HepG2 (cell line): ENCODE results near the gene MRPS14. TPM values are rescaled to one million over a fixed set of nuclear protein-coding genes. Genes with fewer than 3 reads are reported as not detected.

ENCODE experiments used
- ATAC-seq: fragments of 200-7000 bp; cut with Tn5 transposase; 3 replicates; pipeline ENCODE4 v1.9.1; 2020; ENCODE audit warnings: mild to moderate bottlenecking, moderate library complexity
- BruUV-seq: library from RNA; stranded (reverse); fragments of 400-500 nt; replicated peaks from 2 replicates; lab custom pipeline; 2021; lab: Mats Ljungman, UMichigan
- CTCF ChIA-PET: fragments of 300-600 bp; formaldehyde crosslinking; extraction: SDS; loops from one replicate; lab custom pipeline; 2021; ENCODE audit warnings: low total read pairs, inconsistent platforms, low intra/inter-chr PET ratio; lab: Yijun Ruan, JAX
- POLR2A ChIA-PET: fragments of 350-600 bp; sonication (Branson Sonifier 250); formaldehyde crosslinking; loops from one replicate; lab custom pipeline; 2020; ENCODE audit warnings: antibody characterized with exemption, inconsistent platforms; lab: Yijun Ruan, JAX
- DNase-seq: peaks from one replicate; pipeline ENCODE4 v3.0.0-alpha.2; 2015; ENCODE audit warnings: low spot score
- FAIRE-seq: peaks from 3 replicates; lab custom pipeline; 2011; peaks lifted over from hg19 to GRCh38; lab: Jason Lieb, UNC
- H2AFZ ChIP-seq: one replicate; pipeline ENCODE4 v1.6.1; 2011; ENCODE audit warnings: low read length, inconsistent platforms
- H3K27ac ChIP-seq: fragments of 300-600 bp; 3 replicates; pipeline ENCODE4 v1.8.0; 2011; ENCODE audit warnings: mixed run types, mild to moderate bottlenecking, mixed read lengths, low read length, inconsistent platforms; ENCODE audit not compliant: insufficient read depth; ENCODE audit errors: extremely low read length
- H3K27me3 ChIP-seq, 2 experiments: fragments of 200-600 bp in 1 of 2; 2 replicates in 1 of 2; 3 replicates in 1 of 2; pipeline versions ENCODE4 v1.6.0 to v1.8.0; 2011; ENCODE audit warnings: low read length in 2 of 2, mild to moderate bottlenecking in 2 of 2, moderate library complexity in 2 of 2, inconsistent platforms in 1 of 2; ENCODE audit not compliant: insufficient read depth in 2 of 2, control insufficient read depth in 1 of 2
- H3K36me3 ChIP-seq, 2 experiments: fragments of 200-600 bp in 1 of 2; replicated peaks in 1 of 2; 2 replicates in 1 of 2; 3 replicates in 1 of 2; pipeline versions ENCODE4 v1.5.1 to v1.8.0; 2011; ENCODE audit warnings: low read length in 2 of 2, inconsistent platforms in 1 of 2; ENCODE audit not compliant: insufficient read depth in 2 of 2, control insufficient read depth in 1 of 2
- H3K4me1 ChIP-seq: 2 replicates; pipeline ENCODE4 v1.5.1; 2012; ENCODE audit warnings: low read length, inconsistent platforms; ENCODE audit not compliant: insufficient read depth
- H3K4me2 ChIP-seq: 2 replicates; pipeline ENCODE4 v1.6.0; 2011; ENCODE audit warnings: low read depth, low read length, inconsistent platforms
- H3K4me3 ChIP-seq, 3 experiments: fragments of 200-600 bp in 1 of 3; sonication (generic), shearing (Covaris generic) in 1 of 3; replicated peaks in 1 of 3; 2 replicates each; pipeline ENCODE4 v1.5.1; 2011 to 2016; ENCODE audit warnings: low read length in 3 of 3, inconsistent platforms in 2 of 3, low read depth in 2 of 3, mild to moderate bottlenecking in 2 of 3, control low read depth in 1 of 3, mixed read lengths in 1 of 3; ENCODE audit not compliant: insufficient read depth in 1 of 3
- H3K79me2 ChIP-seq: one replicate; pipeline ENCODE4 v1.6.1; 2011; ENCODE audit warnings: low read length, inconsistent platforms; ENCODE audit not compliant: insufficient read depth
- H3K9ac ChIP-seq: 2 replicates; pipeline ENCODE4 v1.6.0; 2011; ENCODE audit warnings: mild to moderate bottlenecking, low read depth, low read length, inconsistent platforms; ENCODE audit not compliant: insufficient read depth
- H3K9me3 ChIP-seq: 2 replicates; pipeline ENCODE4 v1.5.1; 2012; ENCODE audit warnings: mild to moderate bottlenecking, low read length
- H4K20me1 ChIP-seq: 2 replicates; pipeline ENCODE4 v1.6.0; 2011; ENCODE audit warnings: inconsistent platforms, mild to moderate bottlenecking, low read length, moderate library complexity; ENCODE audit not compliant: insufficient read depth
- CENPX ChIP-seq: sonication (generic); formaldehyde crosslinking; IDR thresholded peaks from 2 replicates; pipeline ENCODE4 v1.9.0; 2021; ENCODE audit warnings: mild to moderate bottlenecking, missing genetic modification reagents, moderate library complexity
- CREM ChIP-seq, 2 experiments: sonication (generic) in 1 of 2; formaldehyde crosslinking in 1 of 2; IDR thresholded peaks; 2 replicates each; pipeline versions ENCODE4 v1.4.0 to v1.6.1; 2016 to 2020; ENCODE audit warnings: antibody characterized with exemption in 1 of 2, mild to moderate bottlenecking in 1 of 2, missing genetic modification reagents in 1 of 2
- GPBP1L1 ChIP-seq: sonication (generic); formaldehyde crosslinking; IDR thresholded peaks from 2 replicates; pipeline ENCODE4 v1.5.0; 2020; ENCODE audit warnings: mild to moderate bottlenecking, missing genetic modification reagents
- GTF3A ChIP-seq: sonication (generic); formaldehyde crosslinking; conservative IDR thresholded peaks from 2 replicates; pipeline ENCODE4 v1.4.0; 2020; ENCODE audit warnings: mild to moderate bottlenecking, missing genetic modification reagents
- HOXA5 ChIP-seq: sonication (generic); formaldehyde crosslinking; IDR thresholded peaks from 2 replicates; pipeline ENCODE4 v1.4.0; 2020; ENCODE audit warnings: missing genetic modification reagents
- KAT8 ChIP-seq: IDR thresholded peaks from 2 replicates; pipeline ENCODE4 v1.6.1; 2016; ENCODE audit warnings: missing genetic modification reagents, missing compliant biosample characterization
- KLF15 ChIP-seq: sonication (generic); formaldehyde crosslinking; IDR thresholded peaks from 2 replicates; pipeline ENCODE4 v1.8.1; 2023; ENCODE audit warnings: borderline replicate concordance, mild to moderate bottlenecking, inconsistent platforms, missing genetic modification reagents, mixed read lengths
- NFE2L1 ChIP-seq: sonication (generic); formaldehyde crosslinking; IDR thresholded peaks from 2 replicates; pipeline ENCODE4 v1.4.0; 2020; ENCODE audit warnings: missing genetic modification reagents, mild to moderate bottlenecking, borderline replicate concordance
- REL ChIP-seq: sonication (generic); formaldehyde crosslinking; conservative IDR thresholded peaks from 2 replicates; pipeline ENCODE4 v1.8.0; 2022; ENCODE audit warnings: mild to moderate bottlenecking, missing genetic modification reagents, moderate library complexity
- RXRB ChIP-seq: IDR thresholded peaks from 2 replicates; pipeline ENCODE4 v1.6.1; 2016; ENCODE audit warnings: borderline replicate concordance, missing genetic modification reagents, missing compliant biosample characterization
- SMC3 ChIP-seq: IDR thresholded peaks from 2 replicates; pipeline ENCODE4 v1.6.1; 2011; ENCODE audit warnings: low read length, improper control_type of control experiment
- TBX2 ChIP-seq: sonication (generic); formaldehyde crosslinking; IDR thresholded peaks from 2 replicates; pipeline ENCODE4 v1.5.0; 2020; ENCODE audit warnings: missing genetic modification reagents, mild to moderate bottlenecking, borderline replicate concordance
- THAP8 ChIP-seq: sonication (generic); formaldehyde crosslinking; IDR thresholded peaks from 2 replicates; pipeline ENCODE4 v1.5.1; 2020; ENCODE audit warnings: missing genetic modification reagents, mild to moderate bottlenecking, borderline replicate concordance
- ZKSCAN5 ChIP-seq: sonication (generic); formaldehyde crosslinking; IDR thresholded peaks from 2 replicates; pipeline ENCODE4 v1.5.1; 2020; ENCODE audit warnings: mild to moderate bottlenecking, missing genetic modification reagents
- ZNF333 ChIP-seq: sonication (generic); formaldehyde crosslinking; IDR thresholded peaks from 2 replicates; pipeline ENCODE4 v1.4.0; 2020; ENCODE audit warnings: mild to moderate bottlenecking, missing genetic modification reagents, borderline replicate concordance
- ZNF350 ChIP-seq: sonication (generic); formaldehyde crosslinking; IDR thresholded peaks from 2 replicates; pipeline ENCODE4 v1.4.0; 2020; ENCODE audit warnings: mild to moderate bottlenecking, low read depth, missing genetic modification reagents, borderline replicate concordance
- ZNF484 ChIP-seq: sonication (generic); formaldehyde crosslinking; IDR thresholded peaks from 2 replicates; pipeline ENCODE4 v1.5.1; 2020; ENCODE audit warnings: mild to moderate bottlenecking, low read depth, missing genetic modification reagents, borderline replicate concordance
- ZNF546 ChIP-seq: sonication (generic); formaldehyde crosslinking; conservative IDR thresholded peaks from 2 replicates; pipeline ENCODE4 v1.8.1; 2023; ENCODE audit warnings: mild to moderate bottlenecking, missing genetic modification reagents
- ZNF552 ChIP-seq: sonication (generic); formaldehyde crosslinking; IDR thresholded peaks from 2 replicates; pipeline ENCODE4 v1.9.0; 2022; ENCODE audit warnings: missing genetic modification reagents, mild to moderate bottlenecking, borderline replicate concordance
- ZNF598 ChIP-seq: sonication (generic); formaldehyde crosslinking; IDR thresholded peaks from 2 replicates; pipeline ENCODE4 v1.5.1; 2020; ENCODE audit warnings: mild to moderate bottlenecking, missing genetic modification reagents, borderline replicate concordance
- ZNF614 ChIP-seq: IDR thresholded peaks from 2 replicates; pipeline ENCODE4 v1.6.1; 2018; ENCODE audit warnings: missing biosample characterization, missing genetic modification reagents, inconsistent platforms, borderline replicate concordance
- ZNF720 ChIP-seq: sonication (generic); formaldehyde crosslinking; IDR thresholded peaks from 2 replicates; pipeline ENCODE4 v1.4.0; 2020; ENCODE audit warnings: missing genetic modification reagents
- whole genome bisulfite sequencing: methylation state at CpG from one replicate; pipeline ENCODE4 v1.1.6; 2017; ENCODE audit warnings: low lambda C conversion rate; 5-methylcytosine and 5-hydroxymethylcytosine counted together
- in situ Hi-C: cut with HindIII; loops from 2 replicates; pipeline ENCODE4 v1.10.0; 2017; ENCODE audit warnings: low pct_unique_long_range_greater_than_20kb; ENCODE audit not compliant: extremely low pct_ligation_motif_present
- intact Hi-C: fragments of 100-400 bp; cut with micrococcal nuclease; formaldehyde crosslinking; loops from one replicate; pipeline ENCODE4 v1.10.0; 2022; ENCODE audit not compliant: unreplicated experiment
- polyA plus RNA-seq, 8 experiments: library from polyadenylated mRNA; depleted of rRNA in 3 of 8; stranded (reverse) in 7 of 8; unstranded in 1 of 8; fragments of >200 nt; fragmentation: Illumina TruSeq in 4 of 8; extraction: Trizol in 4 of 8; gene quantifications; 2 replicates each; pipeline versions ENCODE4 v1.2.1 to v1.2.3, GENCODE V29; 2011 to 2016; ENCODE audit warnings: low read depth in 4 of 8, missing spikeins in 1 of 8, mixed read lengths in 1 of 8; ENCODE audit not compliant: insufficient read depth in 1 of 8
- total RNA-seq, 5 experiments: library from RNA; depleted of rRNA; stranded (reverse); fragments of >200 nt; fragmentation: Illumina TruSeq; extraction: Trizol; gene quantifications; 2 replicates each; pipeline ENCODE4 v1.2.3, GENCODE V29; 2016; ENCODE audit warnings: low read depth in 1 of 5

MRPS14 gene
- total and polyA plus RNA-seq, 2 of the 13 experiments (the other 11 are each of a cell fraction or from before 2014, with no cell fraction given): 36.6 to 43.2 TPM

DNA sequence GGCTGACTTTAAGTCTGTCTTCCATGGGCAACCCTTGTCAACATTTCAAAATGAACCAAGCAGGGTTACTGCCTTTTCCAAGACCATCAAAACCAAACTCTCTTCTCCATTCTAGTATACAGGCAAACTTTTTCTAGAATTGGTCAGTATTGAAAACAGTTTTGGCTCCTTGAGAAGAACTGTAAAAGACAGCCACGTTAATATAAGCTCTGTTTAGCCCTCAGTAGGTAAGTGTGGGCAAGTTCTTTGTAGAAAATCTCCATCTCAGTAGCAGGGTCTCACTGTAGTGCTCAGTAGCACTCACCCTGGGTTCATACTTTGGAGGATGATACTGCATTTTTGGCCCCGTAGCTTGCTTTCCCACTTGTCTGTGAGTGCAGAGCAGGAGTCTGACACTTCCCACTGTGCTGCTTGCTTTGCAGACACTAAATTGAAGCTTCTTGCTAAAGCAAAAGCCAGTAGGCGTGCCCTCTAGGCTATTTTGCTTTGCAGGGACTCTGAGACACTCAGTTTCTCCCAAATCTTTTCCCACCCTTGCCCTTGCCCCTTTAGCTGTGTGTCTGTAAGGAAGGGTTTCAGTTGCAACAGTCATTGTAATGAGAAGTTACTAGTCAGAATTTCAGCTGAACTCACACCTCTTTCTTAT, 57.7 kb downstream of the MRPS14 start (continued):
- TF ChIP-seq THAP8 (CRISPR knock-in tag) (no peak), CENPX (CRISPR knock-in tag) (no peak), REL (CRISPR knock-in tag) (no peak), KLF15 (CRISPR knock-in tag) (no peak), GTF3A (CRISPR knock-in tag) (no peak), ZKSCAN5 (CRISPR knock-in tag) (no peak), GPBP1L1 (CRISPR knock-in tag) (no peak), ZNF598 (no peak), ZNF614 (CRISPR knock-in tag) (no peak), ZNF546 (CRISPR knock-in tag) (no peak), ZNF552 (CRISPR knock-in tag) (no peak)

GRCh38 chr1:174964972-174965361, 58.3 kb downstream of the MRPS14 start:
- 41% methylated on average over 1 of the region's 1 CpG for WGBS
- in situ Hi-C loops (no loop called here), intact Hi-C loops (no loop called here)
- BruUV-seq: no TSS peak
- peaks cover 36% of the 10 kb centered on the region for H3K4me1 ChIP-seq
- no peaks in the 10 kb centered on the region for H3K36me3 ChIP-seq
- no peaks in the 10 kb centered on the region for H3K9me3 ChIP-seq
- ATAC-seq: no peak
- no peak for DNase-seq
- H3K79me2 ChIP-seq: no peaks in the 10 kb centered on the region
- H2AFZ ChIP-seq: no peak overlapping the region
- no peak overlapping the region for H3K4me3 ChIP-seq
- H3K27me3 ChIP-seq: no peaks in the 10 kb centered on the region
- H3K27ac ChIP-seq: no peak overlapping the region
- H4K20me1 ChIP-seq: no peaks in the 10 kb centered on the region
- CTCF ChIA-PET: no interaction called here
- no peak overlapping the region for H3K9ac ChIP-seq
- POLR2A ChIA-PET: no interaction called here
- no peak for FAIRE-seq
- H3K4me2 ChIP-seq: no peak overlapping the region
- TF ChIP-seq RXRB (CRISPR knock-in tag): no peak
- no peak for TF ChIP-seq CREM (IDR thresholded peaks at IDR 0.05)
- no peak for TF ChIP-seq CREM (CRISPR knock-in tag; IDR thresholded peaks at IDR 0.05)
- TF ChIP-seq SMC3: no peak
- TF ChIP-seq ZNF484 (CRISPR knock-in tag): no peak
- TF ChIP-seq ZNF333 (CRISPR knock-in tag): no peak
- no peak for TF ChIP-seq ZNF720 (CRISPR knock-in tag)
- no peak for TF ChIP-seq NFE2L1 (CRISPR knock-in tag)
- TF ChIP-seq KAT8 (CRISPR knock-in tag): no peak
- TF ChIP-seq TBX2 (CRISPR knock-in tag): no peak
- no peak for TF ChIP-seq HOXA5 (CRISPR knock-in tag)
- TF ChIP-seq ZNF350 (CRISPR knock-in tag): no peak
